Retinal pigment epithelial cell (primary cell): ENCODE data around the gene DNASE1L3.
A peak's percentile ranks its signal among the peaks of the same experiment; 100 is the strongest.

Experiments
- DNase-seq: peaks from one replicate; pipeline ENCODE4 v3.0.0-alpha.2; 2010; ENCODE audit warnings: low read depth
- H3K4me3 ChIP-seq: 2 replicates; pipeline ENCODE4 v1.5.1; 2011; ENCODE audit warnings: mild to moderate bottlenecking, low read length, control low read depth, moderate library complexity
- TF ChIP-seq, protein P1 (sequence below): conservative IDR thresholded peaks from 2 replicates; pipeline ENCODE4 v1.5.1; 2011; ENCODE audit warnings: low read depth, low read length, control low read depth, inconsistent platforms

Gene DNASE1L3

DNA sequence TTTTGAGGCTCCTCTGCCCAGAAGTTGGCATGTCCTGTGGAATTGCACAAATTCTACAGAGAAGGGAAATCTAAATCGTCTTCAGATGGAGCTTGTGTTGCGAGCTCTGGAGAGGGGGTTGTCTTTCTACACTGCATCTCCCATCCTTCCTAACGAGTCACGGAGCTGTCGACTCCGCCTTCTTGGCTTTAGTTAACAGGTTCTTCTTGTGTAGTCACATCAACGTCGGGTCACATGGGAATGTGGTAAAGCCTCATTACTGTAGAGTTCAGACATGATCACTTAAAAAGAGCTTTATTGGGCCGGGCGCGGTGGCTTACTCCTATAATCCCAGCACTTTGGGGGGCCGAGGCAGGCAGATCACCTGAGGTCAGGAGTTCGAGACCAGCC lies 60.0 kb downstream of the DNASE1L3 start:
- peak; percentile 84 for DNase-seq
- TF ChIP-seq, protein P1, sequence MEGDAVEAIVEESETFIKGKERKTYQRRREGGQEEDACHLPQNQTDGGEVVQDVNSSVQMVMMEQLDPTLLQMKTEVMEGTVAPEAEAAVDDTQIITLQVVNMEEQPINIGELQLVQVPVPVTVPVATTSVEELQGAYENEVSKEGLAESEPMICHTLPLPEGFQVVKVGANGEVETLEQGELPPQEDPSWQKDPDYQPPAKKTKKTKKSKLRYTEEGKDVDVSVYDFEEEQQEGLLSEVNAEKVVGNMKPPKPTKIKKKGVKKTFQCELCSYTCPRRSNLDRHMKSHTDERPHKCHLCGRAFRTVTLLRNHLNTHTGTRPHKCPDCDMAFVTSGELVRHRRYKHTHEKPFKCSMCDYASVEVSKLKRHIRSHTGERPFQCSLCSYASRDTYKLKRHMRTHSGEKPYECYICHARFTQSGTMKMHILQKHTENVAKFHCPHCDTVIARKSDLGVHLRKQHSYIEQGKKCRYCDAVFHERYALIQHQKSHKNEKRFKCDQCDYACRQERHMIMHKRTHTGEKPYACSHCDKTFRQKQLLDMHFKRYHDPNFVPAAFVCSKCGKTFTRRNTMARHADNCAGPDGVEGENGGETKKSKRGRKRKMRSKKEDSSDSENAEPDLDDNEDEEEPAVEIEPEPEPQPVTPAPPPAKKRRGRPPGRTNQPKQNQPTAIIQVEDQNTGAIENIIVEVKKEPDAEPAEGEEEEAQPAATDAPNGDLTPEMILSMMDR = no peak
- no peak overlapping the region for H3K4me3 ChIP-seq

DNA sequence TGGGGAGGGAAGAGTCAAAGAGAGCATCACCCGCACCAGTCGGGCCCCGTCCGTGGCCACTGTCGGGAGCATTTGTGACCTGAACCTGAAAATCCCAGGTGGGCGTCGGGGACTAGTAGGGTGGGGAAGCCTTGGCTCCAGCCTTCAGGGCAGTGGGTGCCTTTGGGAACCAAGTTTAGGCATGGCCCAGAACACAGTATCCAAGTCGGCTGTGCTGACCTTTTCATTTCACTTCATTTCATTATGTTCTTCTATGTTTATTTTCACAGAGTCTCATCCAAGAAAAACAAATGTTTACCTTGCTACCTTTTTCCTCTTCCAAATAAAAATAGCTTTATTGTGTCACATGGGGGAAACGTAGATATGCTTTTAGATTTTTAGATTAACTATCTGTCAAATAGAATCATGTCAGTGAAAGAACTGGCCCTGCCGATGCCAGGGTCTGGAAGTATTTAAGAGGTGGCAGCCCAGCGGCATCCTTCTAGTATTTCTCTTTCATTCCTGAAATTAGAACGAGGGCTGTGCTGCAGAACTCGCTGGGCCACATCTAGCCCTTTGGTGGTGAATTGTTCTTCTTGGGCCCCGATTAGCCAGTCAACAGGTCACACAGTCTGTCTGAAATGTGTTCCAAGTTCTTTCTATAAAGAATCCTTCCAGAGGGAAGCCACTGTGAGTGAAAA lies 60.5 kb downstream of the DNASE1L3 start:
- no peak overlapping the region for H3K4me3 ChIP-seq
- TF ChIP-seq, protein P1 = no peak
- no peak for DNase-seq

DNA sequence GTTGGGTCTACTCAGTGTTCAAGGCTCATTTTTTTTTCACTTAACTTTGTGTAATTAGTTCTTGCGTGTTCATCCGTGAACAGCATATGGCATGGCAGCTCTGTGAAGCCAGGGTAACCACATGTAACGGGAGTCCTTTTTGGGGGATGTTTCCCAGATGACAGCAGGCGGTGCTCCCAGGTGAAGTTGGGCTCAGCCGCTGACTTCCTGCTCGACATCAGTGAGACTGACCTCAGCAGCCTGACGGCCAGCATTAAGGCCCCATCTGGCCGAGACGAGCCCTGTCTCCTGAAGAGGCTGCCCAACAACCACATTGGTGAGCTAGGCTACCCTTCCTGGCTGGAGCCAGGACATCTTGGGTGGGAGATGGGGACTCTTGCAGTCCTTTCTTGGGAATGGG lies 62.7 kb downstream of the DNASE1L3 start:
- TF ChIP-seq, protein P1 = no peak
- DNase-seq = no peak
- no peak overlapping the region for H3K4me3 ChIP-seq

DNA sequence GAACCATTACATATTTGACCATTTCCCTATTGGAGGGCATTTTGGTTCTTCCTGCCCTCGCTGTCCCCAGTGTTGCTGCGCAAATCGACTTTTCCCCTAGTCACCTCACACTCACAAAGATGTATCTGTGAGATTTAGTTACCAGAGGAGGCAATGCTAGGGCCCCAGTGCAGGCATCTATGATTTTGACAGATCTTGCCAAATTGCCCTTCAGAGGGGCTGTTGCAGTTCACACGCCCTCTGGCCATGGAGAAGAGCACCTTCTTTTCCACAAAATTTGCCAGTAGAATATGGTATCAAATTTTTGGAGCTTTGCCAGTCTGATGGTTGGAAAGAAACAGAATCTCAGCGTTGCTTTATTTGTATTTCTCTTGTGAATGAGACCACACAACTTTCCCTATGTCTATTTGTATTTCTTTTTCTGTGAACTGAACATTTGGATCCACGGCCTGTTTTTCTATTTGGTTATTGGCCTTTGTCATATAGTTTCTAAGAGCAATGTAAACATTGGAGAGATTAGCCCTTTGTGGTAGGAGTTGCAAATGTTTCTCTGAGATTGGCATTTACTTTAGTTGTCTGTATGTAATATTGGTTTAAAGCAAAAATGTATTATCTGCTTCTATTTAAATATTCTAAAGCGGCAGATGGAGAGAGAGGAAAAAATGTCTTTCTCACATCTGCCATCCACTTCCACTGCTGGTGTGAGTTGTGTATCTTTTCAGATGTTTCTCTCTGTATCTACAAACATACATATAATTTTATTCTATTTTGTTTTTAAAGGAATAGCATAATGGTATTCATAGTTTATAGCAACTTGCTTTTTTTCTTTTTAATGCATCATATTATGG lies 66.1 kb downstream of the DNASE1L3 start:
- no peak overlapping the region for H3K4me3 ChIP-seq
- TF ChIP-seq, protein P1 = no peak
- no peak for DNase-seq

DNA sequence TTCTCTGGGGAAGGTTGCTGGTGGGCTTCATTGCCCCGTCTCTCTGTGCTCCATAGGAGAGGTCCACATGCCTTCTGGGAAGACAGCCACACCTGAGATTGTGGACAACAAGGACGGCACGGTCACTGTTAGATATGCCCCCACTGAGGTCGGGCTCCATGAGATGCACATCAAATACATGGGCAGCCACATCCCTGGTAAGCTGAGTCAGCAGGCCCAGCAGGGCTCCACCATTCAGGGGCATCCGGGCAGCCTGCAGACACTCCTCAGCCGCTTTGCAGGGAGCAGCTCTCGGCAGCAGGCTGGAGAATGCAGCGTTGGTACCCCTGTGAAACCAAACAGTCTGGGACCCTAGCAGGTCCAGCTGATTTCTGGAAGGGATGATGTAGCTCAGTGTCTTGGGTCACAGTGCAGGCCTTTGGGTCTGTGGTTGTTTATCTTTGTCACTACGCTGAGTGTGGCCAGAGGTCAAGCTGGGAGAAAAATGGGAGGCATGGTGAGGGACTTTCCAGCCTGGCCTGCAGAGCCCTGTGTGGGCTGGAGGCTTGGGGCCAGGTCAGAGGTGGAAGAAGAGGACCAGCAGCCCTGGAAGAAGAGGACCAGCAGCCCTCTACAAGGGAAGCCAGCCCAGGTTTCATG lies 67.2 kb downstream of the DNASE1L3 start:
- TF ChIP-seq, protein P1 = no peak
- no peak overlapping the region for H3K4me3 ChIP-seq
- DNase-seq = no peak
